Natural killer cell (primary cell): ENCODE measurements around the gene DNAAF8. TPM values are rescaled to one million over a fixed set of nuclear protein-coding genes. Genes with fewer than 3 reads are reported as not detected.

Experiments used
- ATAC-seq, 3 donors: fragments of 150-1000 bp in 2 of 3; fragments of 200-7000 bp in 1 of 3; cut with Tn5 transposase; 1 replicate in 1 of 3; 2 replicates in 2 of 3; pipeline ENCODE4 v1.10.0; 2021; ENCODE audit warnings: mild to moderate bottlenecking in 2 of 3, moderate library complexity in 2 of 3
- DNase-seq, 2 donors: peaks; one replicate each; pipeline versions ENCODE4 v3.0.0 to v3.0.0-alpha.2; 2013 to 2021; ENCODE audit warnings: mixed read lengths in 1 of 2
- H3K27ac ChIP-seq: one replicate; pipeline ENCODE4 v1.5.1; 2013; ENCODE audit warnings: mild to moderate bottlenecking, low read length
- H3K27me3 ChIP-seq: one replicate; pipeline ENCODE4 v1.6.1; 2013; ENCODE audit warnings: low read length; ENCODE audit not compliant: control insufficient read depth, insufficient read depth
- H3K36me3 ChIP-seq: one replicate; pipeline ENCODE4 v1.6.1; 2013; ENCODE audit warnings: low read length; ENCODE audit not compliant: control insufficient read depth, insufficient read depth
- H3K4me1 ChIP-seq: one replicate; pipeline ENCODE4 v1.6.1; 2013; ENCODE audit warnings: low read length; ENCODE audit not compliant: control insufficient read depth, insufficient read depth
- H3K4me3 ChIP-seq: one replicate; pipeline ENCODE4 v1.5.1; 2013; ENCODE audit warnings: low read length
- H3K9me3 ChIP-seq: one replicate; pipeline ENCODE4 v1.6.1; 2013; ENCODE audit warnings: low read length; ENCODE audit not compliant: control insufficient read depth, insufficient read depth
- H3K27ac Mint-ChIP-seq, 2 donors: one replicate each; pipeline ENCODE4 v1.8.0; 2022; ENCODE audit warnings: mild to moderate bottlenecking in 2 of 2, mixed read lengths in 2 of 2, moderate library complexity in 1 of 2
- H3K27me3 Mint-ChIP-seq, 2 donors: one replicate each; pipeline ENCODE4 v1.8.0; 2022; ENCODE audit warnings: low read depth in 2 of 2, mixed read lengths in 2 of 2
- H3K36me3 Mint-ChIP-seq: one replicate; pipeline ENCODE4 v1.8.0; 2022; ENCODE audit warnings: mixed read lengths
- H3K4me1 Mint-ChIP-seq, 2 donors: one replicate each; pipeline ENCODE4 v1.8.0; 2022; ENCODE audit warnings: mixed read lengths in 2 of 2
- H3K4me3 Mint-ChIP-seq: one replicate; pipeline ENCODE4 v1.8.0; 2022; ENCODE audit warnings: mild to moderate bottlenecking, moderate library complexity, mixed read lengths
- H3K9me3 Mint-ChIP-seq, 2 donors: one replicate each; pipeline ENCODE4 v1.8.0; 2022; ENCODE audit warnings: mixed read lengths in 2 of 2
- CTCF ChIP-seq: fragments of 200-600 bp; IDR thresholded peaks from one replicate; pipeline ENCODE4 v1.8.0; 2022; ENCODE audit warnings: antibody characterized with exemption
- WGBS: methylation state at CpG from one replicate; pipeline ENCODE4 v1.1.7; 2013; ENCODE audit warnings: missing lambda C conversion rate; ENCODE audit not compliant: insufficient coverage; 5-methylcytosine and 5-hydroxymethylcytosine counted together
- intact Hi-C: fragments of 100-400 bp; cut with micrococcal nuclease; formaldehyde crosslinking; loops from one replicate; pipeline ENCODE4 v1.14.2; 2022
- total RNA-seq, 4 donors: library from RNA; stranded (reverse); fragments of 120-200 nt in 1 of 4; gene quantifications; one replicate each; pipeline versions ENCODE4 v1.2.3 to v1.2.4, GENCODE V29; 2013 to 2022

DNAAF8 gene
- total RNA-seq, 3 donors from 2014 or later (not counting 1 experiment from before 2014, with no cell fraction given): 0.54 TPM; not detected in 2

GRCh38 chr16:4685776-4686496, 48.4 kb upstream of the DNAAF8 start:
- peaks cover 0 to 7% of the 10 kb centered on the region in 2 donors for H3K4me1 Mint-ChIP-seq
- Histone ChIP-seq H3K27me3 (no peaks in the 10 kb centered on the region), H3K27ac (no peak overlapping the region), H3K4me1 (peaks cover 7% of the 10 kb centered on the region), H3K9me3 (no peaks in the 10 kb centered on the region), H3K4me3 (no peak overlapping the region), H3K36me3 (peaks cover 38% of the 10 kb centered on the region)
- H3K27me3 Mint-ChIP-seq: no peaks in the 10 kb centered on the region
- no peak for TF ChIP-seq CTCF
- intact Hi-C loops: no loop called here
- no peaks in the 10 kb centered on the region for H3K9me3 Mint-ChIP-seq
- no peaks in the 10 kb centered on the region for H3K36me3 Mint-ChIP-seq
- no peak for ATAC-seq
- no peak overlapping the region for H3K4me3 Mint-ChIP-seq
- H3K27ac Mint-ChIP-seq: no peak overlapping the region
- no peak for DNase-seq
- 70% methylated on average over 38 of the region's 38 CpGs for WGBS

GRCh38 chr16:4686497-4687210, 47.7 kb upstream of the DNAAF8 start:
- Histone ChIP-seq H3K4me1 (peaks cover 5% of the 10 kb centered on the region), H3K36me3 (peaks cover 35% of the 10 kb centered on the region), H3K27me3 (no peaks in the 10 kb centered on the region), H3K4me3 (no peak overlapping the region), H3K27ac (no peak overlapping the region), H3K9me3 (no peaks in the 10 kb centered on the region)
- no peak for DNase-seq
- Mint-ChIP-seq H3K4me3 (no peak overlapping the region), H3K4me1 (peaks cover 0 to 5% of the 10 kb centered on the region in 2 donors), H3K27me3 (no peaks in the 10 kb centered on the region), H3K9me3 (no peaks in the 10 kb centered on the region), H3K36me3 (no peaks in the 10 kb centered on the region), H3K27ac (no peak overlapping the region)
- TF ChIP-seq CTCF: no peak
- ATAC-seq: no peak
- intact Hi-C loops: no loop called here
- WGBS: 95% methylated on average over 27 of the region's 27 CpGs

GRCh38 chr16:4687416-4687815, 46.9 kb upstream of the DNAAF8 start:
- Mint-ChIP-seq H3K36me3 (no peaks in the 10 kb centered on the region), H3K27me3 (no peaks in the 10 kb centered on the region), H3K9me3 (no peaks in the 10 kb centered on the region), H3K4me3 (no peak overlapping the region), H3K4me1 (peaks cover 0 to 5% of the 10 kb centered on the region in 2 donors), H3K27ac (no peak overlapping the region)
- Histone ChIP-seq H3K36me3 (peaks cover 30% of the 10 kb centered on the region), H3K9me3 (no peaks in the 10 kb centered on the region), H3K27me3 (no peaks in the 10 kb centered on the region), H3K4me3 (no peak overlapping the region), H3K4me1 (peaks cover 3% of the 10 kb centered on the region), H3K27ac (no peak overlapping the region)
- ATAC-seq (no peak), DNase-seq (no peak)
- TF ChIP-seq CTCF: no peak
- WGBS: 84% methylated on average over 6 of the region's 8 CpGs
- intact Hi-C loops: no loop called here
